ENCODE data around the gene KDM4B.

KDM4B gene

DNA sequence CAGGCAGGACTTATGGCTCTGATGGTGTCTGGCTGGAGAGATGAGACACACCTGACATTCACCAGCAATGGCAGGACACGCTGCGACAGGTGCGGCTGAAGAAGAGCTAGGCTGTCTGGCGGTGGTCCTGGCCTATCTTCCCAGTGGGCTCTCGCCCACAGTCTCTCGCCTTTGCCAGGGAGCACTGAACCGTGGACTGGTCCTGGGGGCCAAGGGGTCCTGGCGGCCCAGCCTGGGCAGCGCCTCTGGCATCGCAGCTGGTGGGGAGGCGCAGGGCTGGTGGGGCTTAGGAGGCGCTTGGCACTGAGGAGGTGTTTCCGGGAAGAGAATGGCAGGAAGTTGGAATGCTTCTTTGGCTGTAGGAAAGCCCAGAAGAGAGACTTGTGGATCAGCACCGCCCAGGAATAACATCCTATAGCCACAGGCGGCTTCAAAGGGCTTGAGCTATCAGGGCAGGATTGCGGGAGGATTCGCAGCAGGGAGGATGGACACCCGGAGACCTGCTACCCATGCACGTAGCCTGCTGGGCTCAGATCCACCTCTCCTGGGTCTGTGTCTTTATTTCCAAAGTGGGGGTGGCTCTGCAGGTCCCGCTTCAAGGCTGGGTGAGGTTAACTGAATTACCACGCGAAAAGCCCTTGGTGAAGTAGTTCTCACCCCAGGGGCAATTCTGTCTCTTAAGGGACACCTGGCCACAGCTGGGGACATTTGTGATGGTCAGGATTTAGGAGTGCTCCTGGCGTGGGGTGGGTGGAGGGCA is 14.6 kb downstream of the KDM4B start:
- DNase-seq (ENCODE audit: low read depth): no peak
- H3K4me3 ChIP-seq (ENCODE audit: low read length): no peak overlapping the region
- TF ChIP-seq, protein P1, sequence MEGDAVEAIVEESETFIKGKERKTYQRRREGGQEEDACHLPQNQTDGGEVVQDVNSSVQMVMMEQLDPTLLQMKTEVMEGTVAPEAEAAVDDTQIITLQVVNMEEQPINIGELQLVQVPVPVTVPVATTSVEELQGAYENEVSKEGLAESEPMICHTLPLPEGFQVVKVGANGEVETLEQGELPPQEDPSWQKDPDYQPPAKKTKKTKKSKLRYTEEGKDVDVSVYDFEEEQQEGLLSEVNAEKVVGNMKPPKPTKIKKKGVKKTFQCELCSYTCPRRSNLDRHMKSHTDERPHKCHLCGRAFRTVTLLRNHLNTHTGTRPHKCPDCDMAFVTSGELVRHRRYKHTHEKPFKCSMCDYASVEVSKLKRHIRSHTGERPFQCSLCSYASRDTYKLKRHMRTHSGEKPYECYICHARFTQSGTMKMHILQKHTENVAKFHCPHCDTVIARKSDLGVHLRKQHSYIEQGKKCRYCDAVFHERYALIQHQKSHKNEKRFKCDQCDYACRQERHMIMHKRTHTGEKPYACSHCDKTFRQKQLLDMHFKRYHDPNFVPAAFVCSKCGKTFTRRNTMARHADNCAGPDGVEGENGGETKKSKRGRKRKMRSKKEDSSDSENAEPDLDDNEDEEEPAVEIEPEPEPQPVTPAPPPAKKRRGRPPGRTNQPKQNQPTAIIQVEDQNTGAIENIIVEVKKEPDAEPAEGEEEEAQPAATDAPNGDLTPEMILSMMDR (conservative IDR thresholded peaks at IDR 0.05; ENCODE audit: low read depth, low read length): no peak

DNA sequence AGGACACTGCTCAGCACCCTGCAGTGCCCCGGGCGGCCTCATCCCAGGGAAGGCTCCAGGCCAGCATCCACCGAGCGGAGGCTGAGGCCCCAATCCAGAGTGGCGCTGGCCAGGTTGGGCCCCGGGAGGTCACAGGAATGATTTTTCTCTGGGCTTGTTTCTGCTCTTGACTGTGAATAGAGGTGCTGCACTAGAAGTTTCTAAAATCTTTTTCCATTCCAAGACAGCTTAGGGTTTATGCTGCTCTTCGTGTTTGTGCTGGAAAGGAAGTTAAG is 15.1 kb downstream of the KDM4B start:
- TF ChIP-seq, protein P1 (conservative IDR thresholded peaks at IDR 0.05; ENCODE audit: low read depth, low read length): no peak
- no peak overlapping the region for H3K4me3 ChIP-seq (ENCODE audit: low read length)
- DNase-seq (ENCODE audit: low read depth): no peak

DNA sequence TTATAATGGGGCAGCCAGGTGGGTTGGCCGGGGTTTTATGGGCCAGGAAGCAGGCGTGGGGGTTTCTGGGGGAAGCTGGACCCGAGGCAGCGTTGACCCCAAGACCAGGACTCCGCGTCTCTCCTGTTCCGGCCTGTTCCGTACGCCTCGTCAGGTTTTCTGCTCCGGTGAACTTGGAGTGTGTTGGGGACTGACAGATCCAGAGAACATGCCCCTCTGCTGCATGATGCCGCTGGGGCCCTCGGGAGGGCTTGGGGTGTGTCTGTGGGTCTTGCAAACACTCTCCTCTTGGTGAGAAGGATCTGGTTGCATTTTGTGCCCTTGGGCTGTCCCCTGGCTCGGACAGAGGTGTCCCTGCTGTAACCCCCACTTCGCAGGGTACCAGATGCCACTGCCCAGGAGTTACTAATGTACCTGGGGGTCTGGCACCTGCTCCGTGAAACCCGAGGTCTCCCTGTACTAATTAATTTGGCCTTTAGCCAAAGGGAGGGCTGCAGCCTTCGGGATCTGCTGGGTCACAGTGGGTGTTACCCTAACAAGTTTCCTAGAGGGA is 15.6 kb downstream of the KDM4B start:
- TF ChIP-seq, protein P1 (conservative IDR thresholded peaks at IDR 0.05; ENCODE audit: low read depth, low read length): no peak
- H3K4me3 ChIP-seq (ENCODE audit: low read length): no peak overlapping the region
- no peak for DNase-seq (ENCODE audit: low read depth)

DNA sequence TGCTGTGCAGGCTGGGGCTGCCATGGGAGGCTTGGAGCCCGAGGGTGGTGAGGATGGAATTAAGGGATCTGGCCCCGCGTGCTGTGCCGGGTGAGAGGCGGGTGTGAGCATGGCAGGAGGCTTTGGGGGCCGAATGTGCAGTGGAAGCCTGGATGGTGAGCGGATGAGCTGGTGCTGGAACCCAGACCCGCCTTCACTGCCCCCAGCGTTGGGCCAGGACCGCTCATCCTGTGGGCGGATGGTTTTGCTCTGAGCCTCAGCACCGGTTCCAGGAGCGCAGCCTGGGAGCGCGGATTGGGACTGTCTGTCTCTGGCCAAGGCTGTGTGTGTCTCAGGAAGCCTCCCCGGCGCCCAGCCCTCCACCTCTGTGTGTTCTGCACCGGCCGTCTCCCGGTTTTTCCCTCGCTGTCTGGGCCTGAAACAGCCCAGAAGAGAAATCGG is 16.7 kb downstream of the KDM4B start:
- no peak overlapping the region for H3K4me3 ChIP-seq (ENCODE audit: low read length)
- DNase-seq (ENCODE audit: low read depth): no peak
- TF ChIP-seq, protein P1 (conservative IDR thresholded peaks at IDR 0.05; ENCODE audit: low read depth, low read length): no peak

DNA sequence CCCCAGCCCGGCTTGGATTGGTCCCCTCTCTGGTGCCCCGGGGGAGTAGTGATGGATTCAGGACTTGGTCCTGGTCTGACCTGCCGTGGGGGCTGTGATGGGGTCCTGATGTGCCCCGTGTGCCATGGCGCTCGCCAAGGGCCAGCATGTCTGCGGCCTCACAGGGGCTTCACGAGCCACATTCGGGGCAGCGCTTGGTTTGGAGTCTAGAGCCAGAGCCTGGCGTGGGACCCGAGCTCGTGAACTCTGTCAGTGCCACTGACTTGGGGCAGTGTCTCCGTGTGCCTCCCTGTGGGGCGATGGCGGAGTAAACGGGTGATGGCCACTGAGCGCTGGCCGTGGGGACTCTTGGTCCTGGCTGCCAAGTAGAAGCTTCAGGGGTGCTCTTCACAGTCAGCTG is 17.1 kb downstream of the KDM4B start:
- no peak overlapping the region for H3K4me3 ChIP-seq (ENCODE audit: low read length)
- no peak for DNase-seq (ENCODE audit: low read depth)
- TF ChIP-seq, protein P1 (conservative IDR thresholded peaks at IDR 0.05; ENCODE audit: low read depth, low read length): no peak

DNA sequence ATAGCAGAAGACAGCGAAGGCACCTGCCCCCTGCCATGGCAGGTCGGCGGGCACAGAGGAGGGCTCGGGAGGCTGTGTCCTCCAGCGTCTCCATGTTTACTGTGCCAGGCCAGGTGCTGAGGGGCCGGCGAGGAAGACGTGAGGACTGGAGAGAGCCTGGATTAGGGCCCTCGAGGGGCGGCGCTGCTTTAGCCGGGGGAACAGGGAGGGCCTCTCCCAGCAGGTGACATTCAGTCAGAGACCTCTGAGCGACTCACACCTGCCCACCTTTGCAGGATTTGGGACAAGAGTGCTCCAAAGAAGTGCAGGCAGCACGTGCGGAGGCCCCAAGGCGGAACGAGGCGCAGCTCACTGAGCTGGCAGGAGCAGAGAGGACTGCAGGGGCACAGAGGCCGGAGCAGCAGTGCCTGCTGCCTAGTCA is 17.6 kb downstream of the KDM4B start:
- TF ChIP-seq, protein P1 (conservative IDR thresholded peaks at IDR 0.05; ENCODE audit: low read depth, low read length): no peak

DNA sequence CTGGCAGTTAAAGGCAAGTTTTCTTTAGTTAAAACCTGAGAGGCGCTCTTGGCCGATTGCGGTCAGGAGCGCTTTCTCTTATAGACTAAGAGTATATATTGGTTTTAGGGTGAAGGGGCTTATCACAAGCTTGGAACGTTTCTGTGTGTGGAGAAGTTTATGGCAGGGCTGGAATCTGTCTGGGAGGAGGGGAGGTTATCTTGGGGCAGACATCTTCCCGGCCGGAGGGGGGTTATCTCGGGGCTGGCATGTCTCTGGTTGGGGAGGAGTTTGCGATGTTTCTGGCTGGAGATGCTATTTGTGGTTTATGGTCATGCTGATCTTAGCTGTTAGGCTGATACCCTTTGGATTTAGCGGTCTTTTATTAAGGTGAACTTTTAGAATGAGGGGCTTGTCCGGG is 18.3 kb downstream of the KDM4B start:
- H3K4me3 ChIP-seq (ENCODE audit: low read length): no peak overlapping the region
- DNase-seq (ENCODE audit: low read depth): no peak
- TF ChIP-seq, protein P1 (conservative IDR thresholded peaks at IDR 0.05; ENCODE audit: low read depth, low read length): no peak

More for the DNA sequence above, 17.6 kb downstream of the KDM4B start:
- no peak overlapping the region for H3K4me3 ChIP-seq (ENCODE audit: low read length)
- no peak for DNase-seq (ENCODE audit: low read depth)

Measured in retinal pigment epithelial cell (primary cell).